Measurements from ENCODE around the gene OR2C3. TPM values are rescaled to one million over a fixed set of nuclear protein-coding genes. Genes with fewer than 3 reads are reported as not detected.
"Not testable (repeated sequence)": the region's sequence is repeated elsewhere in the genome, so short reads cannot be mapped to it uniquely, and the experiment has no call there.

OR2C3 gene
- total RNA-seq, 3 donors from 2014 or later = not detected

- Histone ChIP-seq H3K4me3 (no peak overlapping the region), H3K9me3 (no peaks in the 10 kb centered on the region), H3K36me3 (ENCODE audit: low read depth) (no peaks in the 10 kb centered on the region), H3K4me1 (ENCODE audit: low read depth) (no peaks in the 10 kb centered on the region)
- no peak for ATAC-seq
- DNase-seq = no peak
- intact Hi-C loops (cut with DNase I, micrococcal nuclease) = no loop called here
- TF ChIP-seq CTCF (IDR thresholded peaks at IDR 0.05) = no peak
These were observed 4.3 kb downstream of the OR2C3 start for GRCh38 chr1:247531937-247532336.

- ATAC-seq = no peak
These were observed 5.5 kb downstream of the OR2C3 start for GRCh38 chr1:247530785-247531184.

GRCh38 chr1:247529771-247530355 is 6.4 kb downstream of the OR2C3 start:
- no peak overlapping the region for H3K4me3 ChIP-seq
- no peak for ATAC-seq
- TF ChIP-seq CTCF (IDR thresholded peaks at IDR 0.05) = no peak
- no peaks in the 10 kb centered on the region for H3K4me1 ChIP-seq (ENCODE audit: low read depth)
- DNase-seq = no peak
- H3K9me3 ChIP-seq = no peaks in the 10 kb centered on the region
- intact Hi-C loops (cut with DNase I, micrococcal nuclease) = no loop called here
- no peaks in the 10 kb centered on the region for H3K36me3 ChIP-seq (ENCODE audit: low read depth)

More at GRCh38 chr1:247530785-247531184, 5.5 kb downstream of the OR2C3 start:
- Histone ChIP-seq H3K4me3 (no peak overlapping the region), H3K9me3 (no peaks in the 10 kb centered on the region), H3K4me1 (ENCODE audit: low read depth) (no peaks in the 10 kb centered on the region), H3K36me3 (ENCODE audit: low read depth) (no peaks in the 10 kb centered on the region)
- no peak for DNase-seq
- intact Hi-C loops (cut with DNase I, micrococcal nuclease) = no loop called here
- TF ChIP-seq CTCF (IDR thresholded peaks at IDR 0.05) = no peak

GRCh38 chr1:247528812-247529474 is 7.3 kb downstream of the OR2C3 start:
- intact Hi-C loops (cut with DNase I, micrococcal nuclease) = no loop called here
- TF ChIP-seq CTCF (IDR thresholded peaks at IDR 0.05) = no peak
- ATAC-seq (peak; percentile 42), DNase-seq (no peak)
- Histone ChIP-seq H3K4me1 (ENCODE audit: low read depth) (no peaks in the 10 kb centered on the region), H3K4me3 (no peak overlapping the region), H3K9me3 (no peaks in the 10 kb centered on the region), H3K36me3 (ENCODE audit: low read depth) (no peaks in the 10 kb centered on the region)

GRCh38 chr1:247521886-247522285 is 14.4 kb downstream of the OR2C3 start:
- intact Hi-C loops (cut with DNase I, micrococcal nuclease); ATAC-seq; H3K9me3 ChIP-seq: not testable (repeated sequence)

GRCh38 chr1:247518613-247518891 is 17.7 kb downstream of the OR2C3 start:
- Histone ChIP-seq H3K4me1 (ENCODE audit: low read depth) (no peaks in the 10 kb centered on the region), H3K4me3 (no peak overlapping the region), H3K9me3 (no peaks in the 10 kb centered on the region), H3K36me3 (ENCODE audit: low read depth) (no peaks in the 10 kb centered on the region)
- ATAC-seq = no peak
- TF ChIP-seq CTCF (IDR thresholded peaks at IDR 0.05) = no peak
- no peak for DNase-seq
- intact Hi-C loops (cut with DNase I, micrococcal nuclease) = no loop called here

More at GRCh38 chr1:247521886-247522285, 14.4 kb downstream of the OR2C3 start:
- H3K36me3 ChIP-seq (ENCODE audit: low read depth); DNase-seq; H3K4me3 ChIP-seq; H3K4me1 ChIP-seq (ENCODE audit: low read depth): not testable (repeated sequence)

All from mucosa of descending colon (tissue), 3 donors.